Measurements from ENCODE around the gene SPEM3.
A peak's percentile ranks its signal among the peaks of the same experiment; 100 is the strongest.
"Not testable (repeated sequence)": the region's sequence is repeated elsewhere in the genome, so short reads cannot be mapped to it uniquely, and the experiment has no call there.

SPEM3 gene

GRCh38 chr17:7479213-7480088 lies 50.8 kb downstream of the SPEM3 start, which contains the start of gene ZBTB4:
Gene ZBTB4, minus strand, starts transcription at chr17:7479631. Its CDS starts 12,830 bp downstream, at chr17:7466801.
- peak in 40 of 42 donors; percentile 33 to 85 (median 70) for DNase-seq
- intact Hi-C loops (cut with DNase I) = loop anchor here (5.0 kb wide), 2 partner anchors 42 to 127 kb away; partner anchors contain the start of genes FGF11, KCTD11 and TMEM102

- intact Hi-C loops (cut with DNase I) = no loop called here
- no peak for DNase-seq
Measured at GRCh38 chr17:7480089-7480384, 51.4 kb downstream of the SPEM3 start.

- DNase-seq; intact Hi-C loops (cut with DNase I): not testable (repeated sequence)
Measured at GRCh38 chr17:7481275-7481674, 52.6 kb downstream of the SPEM3 start, which contains the start of gene SLC35G6. Gene SLC35G6, plus strand, starts transcription at chr17:7481446. Its CDS starts 71 bp downstream, at chr17:7481517.

GRCh38 chr17:7481842-7482741 lies 53.4 kb downstream of the SPEM3 start:
- intact Hi-C loops (cut with DNase I); DNase-seq: not testable (repeated sequence)
